ENCODE data around the gene SLC6A3.

- TF ChIP-seq EZH2phosphoT487 (IDR thresholded peaks at IDR 0.05; ENCODE audit: insufficient read depth, low read depth), result no peak
- no peak for TF ChIP-seq EZH2 (IDR thresholded peaks at IDR 0.05; ENCODE audit: insufficient read depth, poor library complexity, severe bottlenecking)
Observed at GRCh38 chr5:1418921-1419280, 26.3 kb downstream of the SLC6A3 start.

Measured in GM23248 (cell line).